ENCODE measurements around the gene PHLDB3. TPM values are rescaled to one million over a fixed set of nuclear protein-coding genes. Genes with fewer than 3 reads are reported as not detected.
"Not testable (repeated sequence)": the region's sequence is repeated elsewhere in the genome, so short reads cannot be mapped to it uniquely, and the experiment has no call there.

PHLDB3 gene
- total RNA-seq, 1 donor from 2014 or later: 5.5 TPM

GRCh38 chr19:43446746-43447489, 57.6 kb downstream of the PHLDB3 start:
- no peak for DNase-seq (ENCODE audit: low spot score)

GRCh38 chr19:43445426-43445825, 59.1 kb downstream of the PHLDB3 start:
- no peak for DNase-seq (ENCODE audit: low spot score)

GRCh38 chr19:43444531-43445287, 59.8 kb downstream of the PHLDB3 start:
- no peak for DNase-seq (ENCODE audit: low spot score)

GRCh38 chr19:43444091-43444490, 60.5 kb downstream of the PHLDB3 start:
- not testable (repeated sequence) for DNase-seq (ENCODE audit: low spot score)

GRCh38 chr19:43441716-43442115, 62.8 kb downstream of the PHLDB3 start:
- DNase-seq (ENCODE audit: low spot score): no peak

- no peak for DNase-seq (ENCODE audit: low spot score)
Observed at GRCh38 chr19:43439709-43440063, 64.9 kb downstream of the PHLDB3 start.

- DNase-seq (ENCODE audit: low spot score): no peak
Observed at GRCh38 chr19:43439032-43439708, 65.4 kb downstream of the PHLDB3 start.

- no peak for DNase-seq (ENCODE audit: low spot score)
Observed at GRCh38 chr19:43438291-43439031, 66.1 kb downstream of the PHLDB3 start.

- no peak for DNase-seq (ENCODE audit: low spot score)
Observed at GRCh38 chr19:43437712-43438111, 66.8 kb downstream of the PHLDB3 start.

GRCh38 chr19:43437284-43437683, 67.3 kb downstream of the PHLDB3 start:
- DNase-seq (ENCODE audit: low spot score): not testable (repeated sequence)

GRCh38 chr19:43435775-43436174, 68.8 kb downstream of the PHLDB3 start:
- no peak for DNase-seq (ENCODE audit: low spot score)

GRCh38 chr19:43433689-43434088, 70.9 kb downstream of the PHLDB3 start:
- DNase-seq (ENCODE audit: low spot score): no peak

GRCh38 chr19:43433358-43433673, 71.2 kb downstream of the PHLDB3 start:
- no peak for DNase-seq (ENCODE audit: low spot score)

GRCh38 chr19:43430976-43431375, 73.6 kb downstream of the PHLDB3 start:
- DNase-seq (ENCODE audit: low spot score): no peak

- no peak for DNase-seq (ENCODE audit: low spot score)
Observed at GRCh38 chr19:43430142-43430710, 74.3 kb downstream of the PHLDB3 start.

GRCh38 chr19:43429395-43429794, 75.2 kb downstream of the PHLDB3 start:
- no peak for DNase-seq (ENCODE audit: low spot score)

- peak; percentile 59 for DNase-seq (ENCODE audit: low spot score)
Observed at GRCh38 chr19:43425567-43426392, 78.8 kb downstream of the PHLDB3 start.
